Measurements from ENCODE around the gene RNF13.
A peak's percentile ranks its signal among the peaks of the same experiment; 100 is the strongest.

DNA sequence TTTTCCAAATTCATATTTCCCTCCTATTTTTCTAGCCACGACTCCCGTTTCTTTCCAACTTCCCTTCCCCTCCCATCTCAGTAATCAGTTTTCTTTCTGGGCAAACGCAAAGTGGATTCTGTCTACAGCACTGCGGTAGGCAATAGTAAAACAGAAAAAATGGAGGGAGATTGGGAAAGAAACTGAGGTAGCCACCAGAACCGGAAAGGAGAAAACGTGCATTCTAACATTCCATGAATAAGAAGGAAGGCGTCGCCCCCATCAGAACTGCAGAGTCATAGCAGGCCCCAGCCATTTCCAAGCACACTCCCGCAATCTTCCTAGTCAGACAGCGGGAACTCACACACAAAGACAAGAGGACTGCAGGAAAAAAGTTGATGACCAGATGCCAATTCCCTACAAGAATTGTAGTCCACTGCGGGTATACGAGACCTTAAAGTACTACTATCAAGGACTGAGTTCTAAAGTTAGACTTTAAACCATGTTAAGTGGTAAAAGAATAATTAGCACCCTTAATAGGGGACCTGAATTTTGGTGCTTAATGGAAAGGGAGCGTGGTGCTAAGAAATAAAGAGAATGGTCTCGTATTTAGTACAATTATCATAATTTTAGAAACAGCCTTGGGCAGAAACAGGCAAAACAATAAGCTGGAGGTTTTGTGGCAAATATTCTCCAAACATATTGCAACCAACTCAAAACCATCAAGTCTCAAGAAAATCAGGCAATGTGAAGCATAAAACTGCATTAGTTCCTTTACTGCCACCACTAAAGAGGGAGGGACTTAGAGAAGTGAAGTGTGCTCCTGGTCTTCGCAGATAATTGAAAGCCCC is 156.3 kb downstream of the RNF13 start:
- TF ChIP-seq, protein P1, sequence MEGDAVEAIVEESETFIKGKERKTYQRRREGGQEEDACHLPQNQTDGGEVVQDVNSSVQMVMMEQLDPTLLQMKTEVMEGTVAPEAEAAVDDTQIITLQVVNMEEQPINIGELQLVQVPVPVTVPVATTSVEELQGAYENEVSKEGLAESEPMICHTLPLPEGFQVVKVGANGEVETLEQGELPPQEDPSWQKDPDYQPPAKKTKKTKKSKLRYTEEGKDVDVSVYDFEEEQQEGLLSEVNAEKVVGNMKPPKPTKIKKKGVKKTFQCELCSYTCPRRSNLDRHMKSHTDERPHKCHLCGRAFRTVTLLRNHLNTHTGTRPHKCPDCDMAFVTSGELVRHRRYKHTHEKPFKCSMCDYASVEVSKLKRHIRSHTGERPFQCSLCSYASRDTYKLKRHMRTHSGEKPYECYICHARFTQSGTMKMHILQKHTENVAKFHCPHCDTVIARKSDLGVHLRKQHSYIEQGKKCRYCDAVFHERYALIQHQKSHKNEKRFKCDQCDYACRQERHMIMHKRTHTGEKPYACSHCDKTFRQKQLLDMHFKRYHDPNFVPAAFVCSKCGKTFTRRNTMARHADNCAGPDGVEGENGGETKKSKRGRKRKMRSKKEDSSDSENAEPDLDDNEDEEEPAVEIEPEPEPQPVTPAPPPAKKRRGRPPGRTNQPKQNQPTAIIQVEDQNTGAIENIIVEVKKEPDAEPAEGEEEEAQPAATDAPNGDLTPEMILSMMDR (IDR thresholded peaks at IDR 0.05), result peak in 1 of 3 donors; percentile 17
- TF ChIP-seq EP300 (IDR thresholded peaks at IDR 0.05), result no peak
